Glutamatergic neuron (in vitro differentiated cells): ENCODE data around the gene PTOV1. TPM values are rescaled to one million over a fixed set of nuclear protein-coding genes. Genes with fewer than 3 reads are reported as not detected.

Experiments
- DNase-seq: peaks from one replicate; pipeline ENCODE4 v3.0.0; 2022
- H3K27ac Mint-ChIP-seq: one replicate; pipeline ENCODE4 v1.8.0; 2020; ENCODE audit warnings: mild to moderate bottlenecking, mixed read lengths, inconsistent platforms; ENCODE audit not compliant: unreplicated experiment
- H3K27me3 Mint-ChIP-seq: one replicate; pipeline ENCODE4 v1.8.0; 2020; ENCODE audit warnings: mild to moderate bottlenecking, moderate library complexity, mixed read lengths, inconsistent platforms; ENCODE audit not compliant: unreplicated experiment
- H3K36me3 Mint-ChIP-seq: one replicate; pipeline ENCODE4 v1.8.0; 2020; ENCODE audit warnings: mild to moderate bottlenecking, mixed read lengths, inconsistent platforms; ENCODE audit not compliant: unreplicated experiment
- H3K4me1 Mint-ChIP-seq: one replicate; pipeline ENCODE4 v1.8.0; 2020; ENCODE audit warnings: mild to moderate bottlenecking, low read depth, mixed read lengths, inconsistent platforms; ENCODE audit not compliant: unreplicated experiment
- H3K4me3 Mint-ChIP-seq: one replicate; pipeline ENCODE4 v1.8.0; 2020; ENCODE audit warnings: mild to moderate bottlenecking, mixed read lengths, inconsistent platforms; ENCODE audit not compliant: unreplicated experiment
- H3K9me3 Mint-ChIP-seq: one replicate; pipeline ENCODE4 v1.8.0; 2020; ENCODE audit warnings: mild to moderate bottlenecking, moderate library complexity, mixed read lengths, inconsistent platforms; ENCODE audit not compliant: unreplicated experiment
- CTCF ChIP-seq: fragments of 200-600 bp; sonication (generic); IDR thresholded peaks from one replicate; pipeline ENCODE4 v1.5.0; 2021; ENCODE audit not compliant: partially characterized antibody, unreplicated experiment
- total RNA-seq: library from RNA; stranded (reverse); fragmentation: NEBNext Ultra II Directional; extraction: Animal tissue kit (Norgen Biotek cat#: 25700); gene quantifications from one replicate; pipeline ENCODE4 v1.2.1, GENCODE V29; 2021; ENCODE audit not compliant: unreplicated experiment

Gene PTOV1
- total RNA-seq, 1 donor from 2014 or later, result 342 TPM

DNA sequence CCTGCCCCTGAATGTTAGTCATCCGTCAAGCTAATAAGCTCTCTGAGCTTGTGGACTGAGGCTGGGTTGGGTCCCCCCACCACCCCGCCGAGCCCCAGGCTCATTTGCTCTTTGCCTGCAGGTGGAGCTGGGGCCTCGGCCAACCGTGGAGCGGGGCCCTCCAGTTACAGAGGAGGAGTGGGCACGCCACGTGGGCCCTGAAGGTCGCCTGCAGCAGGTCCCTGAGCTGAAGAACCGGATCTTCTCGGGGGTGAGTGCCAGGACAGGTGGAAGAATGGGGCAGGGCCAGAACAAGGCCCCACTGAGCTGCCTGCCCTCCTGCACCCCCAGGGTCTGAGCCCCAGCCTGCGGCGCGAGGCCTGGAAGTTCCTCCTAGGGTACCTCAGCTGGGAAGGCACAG lies 31.7 kb downstream of the PTOV1 start:
- TF ChIP-seq CTCF, result no peak
- Mint-ChIP-seq H3K4me3 (no peak overlapping the region), H3K36me3 (peaks cover 6% of the 10 kb centered on the region), H3K4me1 (peaks cover 4% of the 10 kb centered on the region), H3K9me3 (peaks cover 6% of the 10 kb centered on the region), H3K27ac (no peak overlapping the region), H3K27me3 (peaks cover 9% of the 10 kb centered on the region)
- no peak for DNase-seq

- Mint-ChIP-seq H3K27me3 (peaks cover 8% of the 10 kb centered on the region), H3K4me3 (no peak overlapping the region), H3K27ac (no peak overlapping the region), H3K4me1 (peaks cover 4% of the 10 kb centered on the region), H3K36me3 (peaks cover 6% of the 10 kb centered on the region), H3K9me3 (peaks cover 6% of the 10 kb centered on the region)
- DNase-seq, result no peak
- TF ChIP-seq CTCF, result no peak
These were observed 32.1 kb downstream of the PTOV1 start for GRCh38 chr19:49883094-49883493.

- peaks cover 6% of the 10 kb centered on the region for H3K9me3 Mint-ChIP-seq
- H3K4me1 Mint-ChIP-seq, result peaks cover 1% of the 10 kb centered on the region
- TF ChIP-seq CTCF, result no peak
- DNase-seq, result peak; percentile 14
- no peak overlapping the region for H3K4me3 Mint-ChIP-seq
- H3K27ac Mint-ChIP-seq, result no peak overlapping the region
- H3K36me3 Mint-ChIP-seq, result peaks cover 6% of the 10 kb centered on the region
- peaks cover 6% of the 10 kb centered on the region for H3K27me3 Mint-ChIP-seq
These were observed 33.1 kb downstream of the PTOV1 start for GRCh38 chr19:49884109-49884508.

DNA sequence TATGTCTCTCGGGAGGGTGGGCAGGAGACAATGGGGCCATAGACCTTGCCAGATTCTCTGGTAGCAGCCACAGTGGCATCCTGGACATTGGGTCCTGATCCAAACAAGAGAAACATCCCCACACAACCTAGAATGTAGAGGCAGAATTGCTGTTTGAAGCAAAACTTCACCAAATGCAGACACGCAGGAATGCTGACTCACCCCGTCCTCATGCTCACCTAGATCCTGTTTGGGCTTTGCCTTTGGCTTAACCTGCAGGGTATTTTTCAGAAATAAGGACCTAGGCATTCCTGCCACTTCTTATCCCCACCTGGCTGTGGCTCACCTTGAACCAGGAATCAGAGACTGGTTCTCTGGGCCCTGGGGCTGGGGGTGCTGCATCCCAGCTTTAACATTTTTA lies 33.8 kb downstream of the PTOV1 start:
- TF ChIP-seq CTCF, result no peak
- Mint-ChIP-seq H3K4me3 (no peak overlapping the region), H3K9me3 (peaks cover 9% of the 10 kb centered on the region), H3K4me1 (peaks cover 3% of the 10 kb centered on the region), H3K36me3 (peaks cover 6% of the 10 kb centered on the region), H3K27me3 (peaks cover 3% of the 10 kb centered on the region), H3K27ac (no peak overlapping the region)
- no peak for DNase-seq

- peaks cover 11% of the 10 kb centered on the region for H3K9me3 Mint-ChIP-seq
- TF ChIP-seq CTCF, result no peak
- H3K4me1 Mint-ChIP-seq, result peaks cover 6% of the 10 kb centered on the region
- H3K4me3 Mint-ChIP-seq, result no peak overlapping the region
- H3K27ac Mint-ChIP-seq, result no peak overlapping the region
- peak; percentile 11 for DNase-seq
- H3K36me3 Mint-ChIP-seq, result peaks cover 6% of the 10 kb centered on the region
- peaks cover 4% of the 10 kb centered on the region for H3K27me3 Mint-ChIP-seq
These were observed 36.2 kb downstream of the PTOV1 start for GRCh38 chr19:49887037-49887664.
